Measurements from ENCODE around the gene IFNK. TPM values are rescaled to one million over a fixed set of nuclear protein-coding genes. Genes with fewer than 3 reads are reported as not detected.

The IFNK gene
- not detected for total RNA-seq

- DNase-seq (ENCODE audit: low spot score in 2 of 2) (no peak), ATAC-seq (peak in 1 of 2 donors; percentile 77)
- H3K27ac Mint-ChIP-seq, result no peak within 1 kb of the TSS
- H3K9me3 Mint-ChIP-seq, result no peaks in the 10 kb centered on the region
- H3K36me3 Mint-ChIP-seq, result peaks cover 0 to 5% of the 10 kb centered on the region in 2 donors
These were observed at the start of gene IFNK for GRCh38 chr9:27524236-27524635. IFNK (plus strand) TSS chr9:27524290; CDS start chr9:27524337, 47 bp downstream.

GRCh38 chr9:27474305-27474704 is 49.8 kb upstream of the IFNK start:
- Mint-ChIP-seq H3K9me3 (peaks cover 14 to 16% of the 10 kb centered on the region in 2 donors), H3K36me3 (peaks cover 14 to 22% of the 10 kb centered on the region in 2 donors), H3K27ac (no peak overlapping the region)
- DNase-seq (ENCODE audit: low spot score in 2 of 2) (no peak), ATAC-seq (no peak)

- H3K27ac Mint-ChIP-seq, result no peak overlapping the region
- H3K36me3 Mint-ChIP-seq, result peaks cover 20 to 22% of the 10 kb centered on the region in 2 donors
- no peak for DNase-seq (ENCODE audit: low spot score in 2 of 2)
- no peak for ATAC-seq
- H3K9me3 Mint-ChIP-seq, result peaks cover 14 to 18% of the 10 kb centered on the region in 2 donors
These were observed 49.0 kb upstream of the IFNK start for GRCh38 chr9:27475057-27475595.

GRCh38 chr9:27476870-27477515 is 47.1 kb upstream of the IFNK start:
- DNase-seq (ENCODE audit: low spot score in 2 of 2) (no peak), ATAC-seq (no peak)
- Mint-ChIP-seq H3K27ac (no peak overlapping the region), H3K9me3 (peaks cover 16 to 18% of the 10 kb centered on the region in 2 donors), H3K36me3 (peaks cover 22 to 25% of the 10 kb centered on the region in 2 donors)

- Mint-ChIP-seq H3K9me3 (peaks cover 16 to 18% of the 10 kb centered on the region in 2 donors), H3K36me3 (peaks cover 26 to 28% of the 10 kb centered on the region in 2 donors), H3K27ac (no peak overlapping the region)
- DNase-seq (ENCODE audit: low spot score in 2 of 2) (no peak), ATAC-seq (no peak)
These were observed 45.8 kb upstream of the IFNK start for GRCh38 chr9:27478322-27478721.

GRCh38 chr9:27482709-27483108 is 41.4 kb upstream of the IFNK start:
- ATAC-seq (no peak), DNase-seq (ENCODE audit: low spot score in 2 of 2) (no peak)
- Mint-ChIP-seq H3K9me3 (peaks cover 10 to 18% of the 10 kb centered on the region in 2 donors), H3K36me3 (peaks cover 24 to 33% of the 10 kb centered on the region in 2 donors), H3K27ac (no peak overlapping the region)

- Mint-ChIP-seq H3K9me3 (peaks cover 4 to 9% of the 10 kb centered on the region in 2 donors), H3K27ac (no peak overlapping the region), H3K36me3 (peaks cover 15 to 25% of the 10 kb centered on the region in 2 donors)
- no peak for ATAC-seq
- DNase-seq (ENCODE audit: low spot score in 2 of 2), result no peak
These were observed 40.5 kb upstream of the IFNK start for GRCh38 chr9:27483576-27483975.

- Mint-ChIP-seq H3K9me3 (peaks cover 0 to 3% of the 10 kb centered on the region in 2 donors), H3K36me3 (peaks cover 11 to 13% of the 10 kb centered on the region in 2 donors), H3K27ac (peak overlapping the region in 1 of 2 donors; percentile 39)
- ATAC-seq (peak; percentile 70 to 79), DNase-seq (ENCODE audit: low spot score in 2 of 2) (no peak)
These were observed 38.9 kb upstream of the IFNK start for GRCh38 chr9:27485158-27485557.

- DNase-seq (ENCODE audit: low spot score in 2 of 2) (no peak), ATAC-seq (no peak)
- no peaks in the 10 kb centered on the region for H3K9me3 Mint-ChIP-seq
- H3K27ac Mint-ChIP-seq, result no peak overlapping the region
- peaks cover 7 to 11% of the 10 kb centered on the region in 2 donors for H3K36me3 Mint-ChIP-seq
These were observed 36.9 kb upstream of the IFNK start for GRCh38 chr9:27487128-27487640.

GRCh38 chr9:27487927-27488326 is 36.2 kb upstream of the IFNK start:
- ATAC-seq, result no peak
- H3K27ac Mint-ChIP-seq, result no peak overlapping the region
- H3K9me3 Mint-ChIP-seq, result no peaks in the 10 kb centered on the region
- peaks cover 4 to 7% of the 10 kb centered on the region in 2 donors for H3K36me3 Mint-ChIP-seq
- no peak for DNase-seq (ENCODE audit: low spot score in 2 of 2)

- Mint-ChIP-seq H3K27ac (no peak overlapping the region), H3K36me3 (peaks cover 3 to 7% of the 10 kb centered on the region in 2 donors), H3K9me3 (peaks cover 0 to 2% of the 10 kb centered on the region in 2 donors)
- ATAC-seq (peak; percentile 48 to 76), DNase-seq (ENCODE audit: low spot score in 2 of 2) (no peak)
These were observed 34.8 kb upstream of the IFNK start for GRCh38 chr9:27489087-27489876.

- ATAC-seq, result peak in 1 of 2 donors; percentile 54
- no peak overlapping the region for H3K27ac Mint-ChIP-seq
- peaks cover 0 to 4% of the 10 kb centered on the region in 2 donors for H3K9me3 Mint-ChIP-seq
- DNase-seq (ENCODE audit: low spot score in 2 of 2), result no peak
- H3K36me3 Mint-ChIP-seq, result peaks cover 6 to 7% of the 10 kb centered on the region in 2 donors
These were observed 32.9 kb upstream of the IFNK start for GRCh38 chr9:27491154-27491553.

GRCh38 chr9:27495480-27496134 is 28.5 kb upstream of the IFNK start:
- ATAC-seq, result no peak

GRCh38 chr9:27496135-27496504 is 28.0 kb upstream of the IFNK start:
- Mint-ChIP-seq H3K9me3 (peaks cover 0 to 4% of the 10 kb centered on the region in 2 donors), H3K36me3 (peaks cover 6 to 7% of the 10 kb centered on the region in 2 donors), H3K27ac (no peak overlapping the region)
- DNase-seq (ENCODE audit: low spot score in 2 of 2) (no peak), ATAC-seq (no peak)

More at GRCh38 chr9:27495480-27496134, 28.5 kb upstream of the IFNK start:
- peaks cover 6 to 7% of the 10 kb centered on the region in 2 donors for H3K36me3 Mint-ChIP-seq
- H3K27ac Mint-ChIP-seq, result no peak overlapping the region
- no peak for DNase-seq (ENCODE audit: low spot score in 2 of 2)
- H3K9me3 Mint-ChIP-seq, result peaks cover 0 to 4% of the 10 kb centered on the region in 2 donors

GRCh38 chr9:27497883-27498417 is 26.1 kb upstream of the IFNK start:
- Mint-ChIP-seq H3K9me3 (peaks cover 0 to 4% of the 10 kb centered on the region in 2 donors), H3K27ac (peak overlapping the region in 1 of 2 donors; percentile 44), H3K36me3 (peaks cover 6 to 7% of the 10 kb centered on the region in 2 donors)
- no peak for ATAC-seq
- no peak for DNase-seq (ENCODE audit: low spot score in 2 of 2)

GRCh38 chr9:27499451-27499850 is 24.6 kb upstream of the IFNK start:
- ATAC-seq, result peak; percentile 82 to 88
- Mint-ChIP-seq H3K36me3 (peaks cover 2 to 8% of the 10 kb centered on the region in 2 donors), H3K9me3 (no peaks in the 10 kb centered on the region), H3K27ac (no peak overlapping the region)
- DNase-seq (ENCODE audit: low spot score in 2 of 2), result no peak

All from activated naive CD4-positive, alpha-beta T cell treated with anti-CD3 and anti-CD28 coated beads, Interleukin-2, amount 50 U/mL, for 72 hours (primary cell).